Coronary artery (tissue), 2 donors: ENCODE measurements around the gene MUC6.

ENCODE experiments used
- DNase-seq: peaks from one replicate; pipeline ENCODE4 v3.0.0-alpha.2; 2017; ENCODE audit warnings: low spot score
- H3K27ac ChIP-seq, 2 donors: fragments of 200-600 bp; sonication (generic); one replicate each; pipeline ENCODE4 v1.5.1; 2016 to 2019
- H3K4me3 ChIP-seq: fragments of 200-600 bp; sonication (generic); 2 replicates; pipeline ENCODE4 v1.5.1; 2016; ENCODE audit warnings: mild to moderate bottlenecking, moderate library complexity
- CTCF ChIP-seq: fragments of 200-600 bp; sonication (generic); IDR thresholded peaks from one replicate; pipeline ENCODE4 v1.5.1; 2019; ENCODE audit warnings: antibody characterized with exemption

MUC6 gene

GRCh38 chr11:973237-973636, 63.3 kb downstream of the MUC6 start:
- DNase-seq, result no peak
- H3K27ac ChIP-seq, result no peak overlapping the region
- no peak for TF ChIP-seq CTCF
- no peak overlapping the region for H3K4me3 ChIP-seq

GRCh38 chr11:972523-973211, 63.9 kb downstream of the MUC6 start:
- DNase-seq, result no peak
- no peak overlapping the region for H3K27ac ChIP-seq
- TF ChIP-seq CTCF, result no peak
- no peak overlapping the region for H3K4me3 ChIP-seq

- Histone ChIP-seq H3K27ac (no peak overlapping the region), H3K4me3 (no peak overlapping the region)
- TF ChIP-seq CTCF, result no peak
- DNase-seq, result no peak
Measured at GRCh38 chr11:971731-972365, 64.7 kb downstream of the MUC6 start.

GRCh38 chr11:971092-971690, 65.3 kb downstream of the MUC6 start:
- Histone ChIP-seq H3K4me3 (no peak overlapping the region), H3K27ac (no peak overlapping the region)
- no peak for DNase-seq
- TF ChIP-seq CTCF, result no peak

GRCh38 chr11:970319-970871, 66.1 kb downstream of the MUC6 start:
- H3K4me3 ChIP-seq, result no peak overlapping the region
- DNase-seq, result peak; percentile 70
- H3K27ac ChIP-seq, result no peak overlapping the region
- no peak for TF ChIP-seq CTCF

- no peak overlapping the region for H3K27ac ChIP-seq
- H3K4me3 ChIP-seq, result no peak overlapping the region
- no peak for DNase-seq
- no peak for TF ChIP-seq CTCF
Measured at GRCh38 chr11:969651-970205, 66.8 kb downstream of the MUC6 start.
